HCT116 (cell line): Measurements from ENCODE around the gene R3HDML. TPM values are rescaled to one million over a fixed set of nuclear protein-coding genes. Genes with fewer than 3 reads are reported as not detected.

Source experiments
- ATAC-seq: fragments of 200-7000 bp; cut with Tn5 transposase; 2 replicates; pipeline ENCODE4 v1.9.1; 2020; ENCODE audit warnings: mild to moderate bottlenecking, moderate library complexity
- Bru-seq: library from RNA; stranded (reverse); fragments of 400-500 nt; gene quantifications from one replicate; lab custom pipeline; 2021; lab: Mats Ljungman, UMichigan
- BruChase-seq, 2 experiments: library from RNA; stranded (reverse); fragments of 400-500 nt; gene quantifications; one replicate each; lab custom pipeline; 2021; lab: Mats Ljungman, UMichigan
- BruUV-seq: library from RNA; stranded (reverse); fragments of 400-500 nt; replicated peaks from 2 replicates; lab custom pipeline; 2021; lab: Mats Ljungman, UMichigan
- CTCF ChIA-PET: fragments of 300-600 bp; sonication (Branson Sonifier 250); formaldehyde crosslinking; loops from one replicate; lab custom pipeline; 2021; ENCODE audit warnings: antibody characterized with exemption; lab: Charles Lee
- POLR2A ChIA-PET: fragments of 300-600, 350-600 bp; sonication (Branson Sonifier 250); formaldehyde crosslinking; loops from one replicate; lab custom pipeline; 2021; ENCODE audit warnings: antibody characterized with exemption; lab: Charles Lee
- RAD21 ChIA-PET, 2 experiments: fragments of 300-600 bp; sonication (Branson Sonifier 250); formaldehyde crosslinking; loops; one replicate each; lab custom pipeline; 2023; ENCODE audit warnings: low total read pairs in 2 of 2; ENCODE audit not compliant: uncharacterized antibody in 2 of 2, unreplicated experiment in 2 of 2, low non-redundant PET in 1 of 2; lab: Charles Lee
- DNase-seq: peaks from one replicate; pipeline ENCODE4 v3.0.0-alpha.2; 2010; ENCODE audit warnings: low read depth, low spot score
- H2AFZ ChIP-seq: fragments of 200-600 bp; shearing (Covaris generic), sonication (generic); 2 replicates; pipeline ENCODE4 v1.6.1; 2017; ENCODE audit warnings: low read depth, mixed run types, mixed read lengths, antibody characterized with exemption, low read length; ENCODE audit not compliant: poor library complexity, severe bottlenecking
- H3K27ac ChIP-seq: 2 replicates; pipeline ENCODE4 v1.5.1; 2012; ENCODE audit warnings: low read depth, low read length
- H3K27me3 ChIP-seq: fragments of 200-600 bp; sonication (generic); 2 replicates; pipeline ENCODE4 v1.6.1; 2016; ENCODE audit warnings: mixed run types, low read length, mixed read lengths; ENCODE audit not compliant: insufficient read depth
- H3K36me3 ChIP-seq, 2 experiments: fragments of 200-500 bp in 1 of 2; fragments of 200-600 bp in 1 of 2; sonication (Bioruptor generic) in 1 of 2; sonication (generic) in 1 of 2; 2 replicates each; pipeline versions ENCODE4 v1.5.1 to v1.6.1; 2014 to 2016; ENCODE audit warnings: low read length in 2 of 2, inconsistent platforms in 1 of 2, mixed read lengths in 1 of 2, mixed run types in 1 of 2; ENCODE audit not compliant: insufficient read depth in 2 of 2, control insufficient read depth in 1 of 2
- H3K4me1 ChIP-seq, 2 experiments: fragments of 200-600 bp in 1 of 2; sonication (generic) in 1 of 2; 2 replicates each; pipeline versions ENCODE4 v1.5.1 to v1.6.1; 2012 to 2017; ENCODE audit warnings: low read length in 2 of 2, inconsistent platforms in 1 of 2, mild to moderate bottlenecking in 1 of 2, mixed read lengths in 1 of 2, mixed run types in 1 of 2, moderate library complexity in 1 of 2; ENCODE audit not compliant: insufficient read depth in 2 of 2, control insufficient read depth in 1 of 2
- H3K4me2 ChIP-seq: fragments of 200-600 bp; sonication (generic); 2 replicates; pipeline ENCODE4 v1.6.1; 2017; ENCODE audit warnings: mixed run types, low read length, mixed read lengths
- H3K4me3 ChIP-seq, 2 experiments: fragments of 200-600 bp in 1 of 2; sonication (generic) in 1 of 2; replicated peaks in 1 of 2; 2 replicates each; pipeline ENCODE4 v1.5.1; 2011 to 2016; ENCODE audit warnings: low read length in 2 of 2, control low read depth in 1 of 2, low read depth in 1 of 2, mild to moderate bottlenecking in 1 of 2, mixed read lengths in 1 of 2, mixed run types in 1 of 2
- H3K79me2 ChIP-seq: fragments of 200-600 bp; sonication (generic); 2 replicates; pipeline ENCODE4 v1.6.1; 2017; ENCODE audit warnings: mild to moderate bottlenecking, mixed run types, low read length, moderate library complexity, mixed read lengths; ENCODE audit not compliant: insufficient read depth
- H3K9ac ChIP-seq: fragments of 200-600 bp; sonication (generic); 2 replicates; pipeline ENCODE4 v1.6.1; 2016; ENCODE audit warnings: low read length, mixed read lengths
- H3K9me2 ChIP-seq: fragments of 200-600 bp; sonication (generic), shearing (Covaris generic); 2 replicates; pipeline ENCODE4 v1.6.1; 2017; ENCODE audit warnings: mixed run types, mild to moderate bottlenecking, moderate library complexity; ENCODE audit not compliant: insufficient read depth
- H3K9me3 ChIP-seq, 2 experiments: fragments of 200-500 bp in 1 of 2; fragments of 200-600 bp in 1 of 2; sonication (Bioruptor generic) in 1 of 2; sonication (generic) in 1 of 2; 2 replicates each; pipeline ENCODE4 v1.6.1; 2014 to 2017; ENCODE audit warnings: low read length in 2 of 2, mixed read lengths in 2 of 2, inconsistent platforms in 1 of 2, low read depth in 1 of 2, mild to moderate bottlenecking in 1 of 2, mixed run types in 1 of 2, moderate library complexity in 1 of 2; ENCODE audit not compliant: control insufficient read depth in 1 of 2, insufficient read depth in 1 of 2
- H4K20me1 ChIP-seq: fragments of 200-600 bp; sonication (generic), shearing (Covaris generic); 2 replicates; pipeline ENCODE4 v1.6.1; 2017; ENCODE audit warnings: mixed run types, mild to moderate bottlenecking, moderate library complexity; ENCODE audit not compliant: insufficient read depth
- CTCF ChIP-seq, 3 experiments: fragments of 200-600 bp in 1 of 3; sonication (generic) in 1 of 3; IDR thresholded peaks in 2 of 3; conservative IDR thresholded peaks in 1 of 3; 2 replicates each; pipeline ENCODE4 v1.5.1; 2012 to 2017; ENCODE audit warnings: low read depth in 2 of 3, low read length in 2 of 3, antibody characterized with exemption in 1 of 3, borderline replicate concordance in 1 of 3, control low read depth in 1 of 3, mild to moderate bottlenecking in 1 of 3, mixed read lengths in 1 of 3, mixed run types in 1 of 3, moderate library complexity in 1 of 3; ENCODE audit not compliant: insufficient read depth in 1 of 3
- EGR1 ChIP-seq: IDR thresholded peaks from 2 replicates; pipeline ENCODE4 v1.6.1; 2012; ENCODE audit warnings: low read depth
- FOSL1 ChIP-seq: IDR thresholded peaks from 2 replicates; pipeline ENCODE4 v1.6.1; 2012; ENCODE audit warnings: low read depth
- ZNF274 ChIP-seq: fragments of 200-500 bp; sonication (Bioruptor generic); IDR thresholded peaks from 2 replicates; pipeline ENCODE4 v1.6.1; 2014; ENCODE audit warnings: mild to moderate bottlenecking, low read depth, low read length, inconsistent platforms
- intact Hi-C: fragments of 100-400 bp; cut with micrococcal nuclease; formaldehyde crosslinking; loops from 2 replicates; pipeline ENCODE4 v1.10.0; 2022
- long read RNA-seq: library from polyadenylated mRNA; unstranded; transcript quantifications from one replicate; pipeline ENCODE4 v2.0.0, GENCODE V29; 2021; ENCODE audit not compliant: unreplicated experiment
- polyA plus RNA-seq: library from polyadenylated mRNA; unstranded; fragments of >200 nt; gene quantifications from 2 replicates; pipeline ENCODE4 v1.2.1, GENCODE V29; 2012; ENCODE audit warnings: missing spikeins
- total RNA-seq: library from RNA; stranded (reverse); gene quantifications from one replicate; pipeline ENCODE4 v1.2.1, GENCODE V29; 2021; ENCODE audit not compliant: unreplicated experiment

Gene R3HDML
- total RNA-seq, result not detected
- not detected in 2 replicates for polyA plus RNA-seq
- not detected for Bru-seq, nascent RNA
- not detected for BruChase-seq, experiment 1, labeled RNA remaining after a 6-hour chase
- not detected for BruChase-seq, experiment 2, labeled RNA remaining after a 2-hour chase
- long read RNA-seq, result 0 reads

DNA sequence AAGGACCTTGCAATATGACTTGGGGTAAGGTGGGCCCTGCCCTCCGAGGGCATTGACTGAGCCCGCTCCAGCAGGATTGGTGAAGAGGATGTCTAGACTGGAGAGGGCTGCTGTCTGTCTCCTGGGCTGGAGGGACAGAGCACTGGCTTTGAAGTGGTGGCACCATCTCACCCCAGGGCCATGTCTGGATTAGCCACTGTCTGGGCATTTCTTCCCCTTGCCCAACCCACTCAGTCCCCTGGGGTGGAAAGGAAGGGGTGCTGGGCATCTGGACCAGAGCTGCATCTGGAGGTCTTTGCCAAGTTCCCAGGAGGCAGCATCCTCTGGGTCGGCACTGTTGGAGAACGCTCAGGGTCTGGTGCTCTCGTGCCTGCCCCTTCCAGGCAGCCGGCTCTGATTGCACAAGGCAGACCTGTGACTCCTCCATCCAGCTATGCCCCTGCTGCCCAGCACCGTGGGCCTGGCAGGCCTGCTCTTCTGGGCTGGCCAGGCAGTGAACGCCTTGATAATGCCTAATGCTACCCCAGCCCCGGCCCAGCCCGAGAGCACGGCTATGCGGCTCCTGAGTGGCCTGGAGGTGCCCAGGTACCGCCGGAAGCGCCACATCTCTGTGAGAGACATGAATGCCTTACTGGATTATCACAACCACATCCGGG is at the start of gene R3HDML:
Gene R3HDML (plus strand): TSS at position 319 of the 656 bp plus-strand sequence. CDS start 115 bp downstream, at position 434.
- no peak within 1 kb of the TSS for H3K4me2 ChIP-seq
- BruUV-seq, result no TSS peak
- TF ChIP-seq ZNF274, result no peak
- TF ChIP-seq EGR1, result no peak
- no peak for TF ChIP-seq FOSL1
- TF ChIP-seq CTCF (IDR thresholded peaks at IDR 0.05 in 2 of 3, conservative IDR thresholded peaks at IDR 0.05 in 1 of 3; ENCODE audit: borderline replicate concordance in 1 of 3, insufficient read depth in 1 of 3, low read depth in 2 of 3, low read length in 2 of 3), result no peak
- no peak for DNase-seq
- ChIA-PET POLR2A (no interaction called here), CTCF (no interaction called here), RAD21 (no interaction called here)
- no peak for ATAC-seq
- H3K36me3 ChIP-seq, result no peaks in the 10 kb centered on the region
- no peak within 1 kb of the TSS for H3K4me3 ChIP-seq
- no peak within 1 kb of the TSS for H2AFZ ChIP-seq
- no peaks in the 10 kb centered on the region for H3K9me2 ChIP-seq
- H3K79me2 ChIP-seq, result no peaks in the 10 kb centered on the region
- no peaks in the 10 kb centered on the region for H3K9me3 ChIP-seq
- H3K27ac ChIP-seq, result no peak within 1 kb of the TSS
- intact Hi-C loops, result no loop called here
- H3K9ac ChIP-seq, result no peak within 1 kb of the TSS
- H3K27me3 ChIP-seq, result no peaks in the 10 kb centered on the region
- no peaks in the 10 kb centered on the region for H3K4me1 ChIP-seq
- H4K20me1 ChIP-seq, result no peaks in the 10 kb centered on the region
